Tibial artery (tissue), 4 donors: Measurements from ENCODE around the gene HOXA5.

Experiments
- DNase-seq, 2 donors: peaks; one replicate each; pipeline ENCODE4 v3.0.0-alpha.2; 2019
- H3K27ac ChIP-seq, 2 donors: fragments of 200-600 bp; sonication (generic) in 1 of 2; 1 replicate in 1 of 2; 2 replicates in 1 of 2; pipeline ENCODE4 v1.5.1; 2018 to 2019; ENCODE audit warnings: mild to moderate bottlenecking in 1 of 2
- H3K27me3 ChIP-seq, 2 donors: fragments of 200-600 bp; sonication (generic) in 1 of 2; one replicate each; pipeline versions ENCODE4 v1.5.1 to v1.6.0; 2016 to 2019
- H3K36me3 ChIP-seq, 3 donors: fragments of 200-600 bp; sonication (generic) in 2 of 3; one replicate each; pipeline ENCODE4 v1.5.1; 2016 to 2019; ENCODE audit warnings: mild to moderate bottlenecking in 2 of 3
- H3K4me1 ChIP-seq, 4 donors: fragments of 200-600 bp; sonication (generic) in 2 of 4; 1 replicate in 3 of 4; 2 replicates in 1 of 4; pipeline ENCODE4 v1.5.1; 2016 to 2019
- H3K4me3 ChIP-seq, 2 donors: fragments of 200-600 bp; sonication (generic) in 1 of 2; 1 replicate in 1 of 2; 2 replicates in 1 of 2; pipeline ENCODE4 v1.5.1; 2018 to 2019; ENCODE audit warnings: mild to moderate bottlenecking in 2 of 2
- H3K9me3 ChIP-seq, 3 donors: fragments of 200-600 bp; sonication (generic) in 1 of 3; one replicate each; pipeline ENCODE4 v1.5.1; 2016 to 2019
- CTCF ChIP-seq, 2 experiments: fragments of 200-600 bp in 1 of 2; fragments of 450-650 bp in 1 of 2; IDR thresholded peaks; one replicate each; pipeline ENCODE4 v1.5.1; 2017 to 2019; ENCODE audit warnings: antibody characterized with exemption in 2 of 2, mild to moderate bottlenecking in 1 of 2, moderate library complexity in 1 of 2
- intact Hi-C: fragments of 100-400 bp; cut with DNase I; formaldehyde crosslinking; loops from one replicate; pipeline ENCODE4 v1.15.0; 2023; ENCODE audit warnings: low total_unique reads

Gene HOXA5

GRCh38 chr7:27102581-27103442, 40.7 kb downstream of the HOXA5 start, which contains the start of gene HOXA2:
TSS of gene HOXA2 (minus strand) at chr7:27102683. CDS start at chr7:27102500, 183 bp downstream.
- Histone ChIP-seq H3K27ac (no peak within 1 kb of the TSS), H3K4me1 (peaks cover 0 to 26% (median 15%) of the 10 kb centered on the region in 4 donors), H3K27me3 (no peaks in the 10 kb centered on the region), H3K4me3 (peak within 1 kb of the TSS in 1 of 2 donors; percentile 19), H3K9me3 (no peaks in the 10 kb centered on the region), H3K36me3 (peaks cover 0 to 2% (median 0%) of the 10 kb centered on the region in 3 donors)
- intact Hi-C loops: no loop called here
- DNase-seq: no peak
- no peak for TF ChIP-seq CTCF (IDR thresholded peaks at IDR 0.05)

- H3K27ac ChIP-seq: no peak overlapping the region
- H3K36me3 ChIP-seq: no peaks in the 10 kb centered on the region
- peak overlapping the region in 1 of 2 donors; percentile 19 for H3K4me3 ChIP-seq
- peaks cover 0 to 33% (median 22%) of the 10 kb centered on the region in 4 donors for H3K4me1 ChIP-seq
- intact Hi-C loops: no loop called here
- no peaks in the 10 kb centered on the region for H3K9me3 ChIP-seq
- no peak for DNase-seq
- no peak for TF ChIP-seq CTCF (IDR thresholded peaks at IDR 0.05)
- no peaks in the 10 kb centered on the region for H3K27me3 ChIP-seq
Measured at GRCh38 chr7:27101957-27102580, 41.4 kb downstream of the HOXA5 start.

GRCh38 chr7:27101171-27101956, 42.1 kb downstream of the HOXA5 start:
- H3K27me3 ChIP-seq: no peaks in the 10 kb centered on the region
- H3K27ac ChIP-seq: no peak overlapping the region
- H3K4me3 ChIP-seq: peak overlapping the region in 1 of 2 donors; percentile 19
- TF ChIP-seq CTCF (IDR thresholded peaks at IDR 0.05): no peak
- H3K9me3 ChIP-seq: no peaks in the 10 kb centered on the region
- DNase-seq: no peak
- peaks cover 0 to 34% (median 22%) of the 10 kb centered on the region in 4 donors for H3K4me1 ChIP-seq
- H3K36me3 ChIP-seq: no peaks in the 10 kb centered on the region
- intact Hi-C loops: no loop called here

GRCh38 chr7:27100694-27101170, 42.7 kb downstream of the HOXA5 start:
- no peak for DNase-seq
- Histone ChIP-seq H3K4me1 (peaks cover 0 to 34% (median 22%) of the 10 kb centered on the region in 4 donors), H3K4me3 (no peak overlapping the region), H3K9me3 (no peaks in the 10 kb centered on the region), H3K27ac (no peak overlapping the region), H3K36me3 (no peaks in the 10 kb centered on the region), H3K27me3 (no peaks in the 10 kb centered on the region)
- intact Hi-C loops: no loop called here
- no peak for TF ChIP-seq CTCF (IDR thresholded peaks at IDR 0.05)
